Measurements from ENCODE around the gene KIF3B.
"Not testable (repeated sequence)": the region's sequence is repeated elsewhere in the genome, so short reads cannot be mapped to it uniquely, and the experiment has no call there.

Gene KIF3B

DNA sequence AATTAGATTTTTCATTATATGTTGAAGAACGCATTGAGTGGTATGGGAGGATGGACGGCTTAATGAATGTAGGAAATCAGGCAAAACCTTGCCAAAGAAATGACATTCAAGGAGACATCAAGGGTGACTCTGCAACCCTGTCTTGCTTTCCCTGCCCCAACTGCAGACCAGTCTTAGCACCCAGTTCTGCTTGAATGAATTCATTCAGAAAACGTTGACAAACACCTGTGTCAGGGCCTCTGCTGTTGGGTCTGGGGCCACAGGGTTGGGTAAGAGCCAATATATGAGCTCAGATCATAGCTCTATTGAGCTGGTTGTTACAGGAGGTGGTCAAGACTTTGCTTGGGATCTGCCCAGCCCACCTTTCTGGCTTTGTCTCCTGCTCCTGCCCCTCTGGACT, 73.0 kb downstream of the KIF3B start:
- no peaks in the 10 kb centered on the region for H3K4me1 ChIP-seq (ENCODE audit: insufficient read depth, low read length)
- H3K36me3 ChIP-seq (ENCODE audit: insufficient read depth, low read length): no peaks in the 10 kb centered on the region
- no peaks in the 10 kb centered on the region for H3K9me3 ChIP-seq (ENCODE audit: insufficient read depth, low read depth, low read length)
- WGBS: 87% methylated on average over 3 of the region's 3 CpGs
- peaks cover 10% of the 10 kb centered on the region; the same call in 1 of the 2 replicates for H3K27me3 ChIP-seq (ENCODE audit: insufficient read depth, low read length)
- no peak overlapping the region for H3K9ac ChIP-seq (ENCODE audit: low read depth, low read length)
- no peak overlapping the region for H3K27ac ChIP-seq (ENCODE audit: low read depth, low read length)
- no peak overlapping the region for H3K4me3 ChIP-seq (ENCODE audit: low read length)

GRCh38 chr20:32352121-32352720, 74.8 kb downstream of the KIF3B start:
- Histone ChIP-seq H3K36me3 (ENCODE audit: insufficient read depth, low read length) (no peaks in the 10 kb centered on the region), H3K27me3 (ENCODE audit: insufficient read depth, low read length) (peaks cover 21% of the 10 kb centered on the region; the same call in 1 of the 2 replicates), H3K4me1 (ENCODE audit: insufficient read depth, low read length) (no peaks in the 10 kb centered on the region), H3K27ac (ENCODE audit: low read depth, low read length) (no peak overlapping the region), H3K4me3 (ENCODE audit: low read length) (no peak overlapping the region), H3K9ac (ENCODE audit: low read depth, low read length) (no peak overlapping the region), H3K9me3 (ENCODE audit: insufficient read depth, low read depth, low read length) (no peaks in the 10 kb centered on the region)
- WGBS: 76% methylated on average over 3 of the region's 3 CpGs

- Histone ChIP-seq H3K36me3 (ENCODE audit: insufficient read depth, low read length) (no peaks in the 10 kb centered on the region), H3K4me3 (ENCODE audit: low read length) (no peak overlapping the region), H3K9me3 (ENCODE audit: insufficient read depth, low read depth, low read length) (no peaks in the 10 kb centered on the region), H3K9ac (ENCODE audit: low read depth, low read length) (no peak overlapping the region), H3K27ac (ENCODE audit: low read depth, low read length) (no peak overlapping the region), H3K27me3 (ENCODE audit: insufficient read depth, low read length) (peaks cover 21% of the 10 kb centered on the region; the same call in 1 of the 2 replicates), H3K4me1 (ENCODE audit: insufficient read depth, low read length) (peaks cover 3% of the 10 kb centered on the region; the same call in 1 of the 2 replicates)
- 85% methylated on average over 6 of the region's 6 CpGs for WGBS
These were observed 76.5 kb downstream of the KIF3B start for GRCh38 chr20:32353848-32354496.

DNA sequence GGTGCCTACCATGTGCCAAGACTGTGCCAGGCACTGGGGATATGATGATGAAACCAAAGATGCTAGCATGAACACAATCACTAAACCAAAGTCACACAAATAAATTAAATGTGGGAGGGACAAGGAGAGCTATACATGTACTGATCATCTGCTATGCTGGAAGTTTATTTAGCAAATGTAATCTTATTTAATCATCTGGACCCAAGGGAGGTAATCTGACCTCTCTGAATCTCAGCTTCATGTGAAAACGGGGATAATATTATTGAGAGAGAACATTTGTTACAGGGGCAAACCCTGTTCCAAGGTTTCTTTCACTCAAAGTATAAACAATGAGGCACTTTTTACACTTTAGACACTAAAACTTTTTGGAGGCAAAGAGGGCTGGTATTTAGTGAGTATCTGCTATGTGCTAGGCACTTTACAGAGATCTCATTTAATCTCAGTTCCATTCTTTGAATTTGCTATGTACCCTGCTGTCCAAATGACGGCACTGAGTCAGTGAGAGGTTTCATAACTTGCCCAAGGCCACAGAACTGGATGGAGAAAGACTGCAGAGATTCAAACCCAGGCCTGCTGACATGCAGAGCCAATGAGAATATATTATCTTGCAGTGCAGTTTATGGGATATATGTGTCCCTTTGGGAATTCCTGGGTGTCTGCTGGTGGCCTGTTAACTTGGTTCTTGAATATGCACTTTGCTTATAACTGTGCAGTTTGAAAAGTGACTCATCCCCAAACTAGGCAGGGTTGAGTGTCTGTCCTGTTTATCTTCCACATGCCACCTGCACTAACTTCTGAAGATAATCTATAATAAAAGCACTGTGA, 77.4 kb downstream of the KIF3B start:
- Histone ChIP-seq H3K9ac (ENCODE audit: low read depth, low read length) (no peak overlapping the region), H3K4me3 (ENCODE audit: low read length) (no peak overlapping the region), H3K36me3 (ENCODE audit: insufficient read depth, low read length) (no peaks in the 10 kb centered on the region), H3K27me3 (ENCODE audit: insufficient read depth, low read length) (peaks cover 27% of the 10 kb centered on the region), H3K9me3 (ENCODE audit: insufficient read depth, low read depth, low read length) (no peaks in the 10 kb centered on the region), H3K4me1 (ENCODE audit: insufficient read depth, low read length) (peaks cover 8% of the 10 kb centered on the region; the same call in 1 of the 2 replicates), H3K27ac (ENCODE audit: low read depth, low read length) (no peak overlapping the region)
- WGBS: 84% methylated on average over 2 of the region's 2 CpGs

DNA sequence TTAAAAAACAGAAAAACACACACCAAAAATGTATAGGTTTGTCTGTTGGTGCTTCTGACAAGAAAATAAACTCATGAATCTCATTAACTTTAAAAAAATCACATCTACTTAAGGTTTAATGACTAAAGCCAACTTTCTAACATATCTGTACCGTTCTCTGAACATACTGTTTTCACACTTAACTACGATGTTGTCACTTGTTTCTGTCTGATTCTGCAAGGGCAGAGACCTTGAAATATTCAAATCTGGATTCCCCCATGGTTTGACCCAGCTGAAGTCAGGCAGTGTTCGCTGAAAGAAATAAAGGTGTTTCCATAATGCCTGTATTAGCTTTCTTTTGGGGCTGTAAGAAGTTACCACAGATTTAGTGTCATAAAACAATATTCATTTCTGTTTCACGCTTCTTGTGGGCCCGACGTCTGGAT, 78.0 kb downstream of the KIF3B start:
- Histone ChIP-seq H3K27ac (ENCODE audit: low read depth, low read length) (no peak overlapping the region), H3K4me1 (ENCODE audit: insufficient read depth, low read length) (peaks cover 9% of the 10 kb centered on the region; the same call in 1 of the 2 replicates), H3K9ac (ENCODE audit: low read depth, low read length) (no peak overlapping the region), H3K4me3 (ENCODE audit: low read length) (no peak overlapping the region), H3K9me3 (ENCODE audit: insufficient read depth, low read depth, low read length) (no peaks in the 10 kb centered on the region), H3K36me3 (ENCODE audit: insufficient read depth, low read length) (no peaks in the 10 kb centered on the region), H3K27me3 (ENCODE audit: insufficient read depth, low read length) (peaks cover 33% of the 10 kb centered on the region)
- 94% methylated on average over 6 of the region's 6 CpGs for whole genome bisulfite sequencing

DNA sequence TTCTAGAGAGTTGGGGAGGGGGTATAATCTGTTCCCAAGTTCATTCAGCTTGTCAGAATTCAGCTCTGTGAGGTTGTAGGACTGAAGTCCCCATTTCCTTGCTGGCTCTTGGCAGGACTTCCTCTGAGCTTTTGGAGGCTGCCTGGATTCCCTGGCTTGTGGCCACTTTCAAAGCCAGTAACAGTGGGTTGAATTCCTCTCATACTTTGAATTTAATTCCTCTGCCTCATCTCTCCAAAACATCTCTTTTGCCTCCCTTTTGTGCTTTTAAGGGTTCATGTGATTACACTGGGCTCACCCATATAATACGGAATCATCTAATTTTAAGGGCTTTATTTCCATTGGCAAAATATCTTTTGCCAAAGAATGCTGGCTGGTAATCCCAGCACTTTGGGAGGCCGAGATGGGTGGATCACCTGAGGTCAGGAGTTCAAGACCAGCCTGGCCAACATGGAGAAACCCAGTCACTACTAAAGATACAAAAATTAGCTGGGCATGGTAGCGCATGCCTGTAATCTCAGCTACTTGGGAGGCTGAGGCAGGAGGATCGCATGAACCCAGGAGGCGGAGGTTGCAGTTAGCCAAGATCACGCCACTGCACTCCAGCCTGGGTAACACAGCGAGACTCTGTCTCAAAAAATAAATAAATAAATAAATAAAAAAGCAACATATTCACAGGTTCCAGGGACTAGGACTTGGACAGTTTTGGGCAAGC, 78.6 kb downstream of the KIF3B start:
- 97% methylated on average over 7 of the region's 7 CpGs for WGBS
- peaks cover 39% of the 10 kb centered on the region for H3K27me3 ChIP-seq (ENCODE audit: insufficient read depth, low read length)
- not testable (repeated sequence) for H3K27ac ChIP-seq (ENCODE audit: low read depth, low read length); H3K9ac ChIP-seq (ENCODE audit: low read depth, low read length); H3K36me3 ChIP-seq (ENCODE audit: insufficient read depth, low read length); H3K4me3 ChIP-seq (ENCODE audit: low read length); H3K9me3 ChIP-seq (ENCODE audit: insufficient read depth, low read depth, low read length); H3K4me1 ChIP-seq (ENCODE audit: insufficient read depth, low read length)

DNA sequence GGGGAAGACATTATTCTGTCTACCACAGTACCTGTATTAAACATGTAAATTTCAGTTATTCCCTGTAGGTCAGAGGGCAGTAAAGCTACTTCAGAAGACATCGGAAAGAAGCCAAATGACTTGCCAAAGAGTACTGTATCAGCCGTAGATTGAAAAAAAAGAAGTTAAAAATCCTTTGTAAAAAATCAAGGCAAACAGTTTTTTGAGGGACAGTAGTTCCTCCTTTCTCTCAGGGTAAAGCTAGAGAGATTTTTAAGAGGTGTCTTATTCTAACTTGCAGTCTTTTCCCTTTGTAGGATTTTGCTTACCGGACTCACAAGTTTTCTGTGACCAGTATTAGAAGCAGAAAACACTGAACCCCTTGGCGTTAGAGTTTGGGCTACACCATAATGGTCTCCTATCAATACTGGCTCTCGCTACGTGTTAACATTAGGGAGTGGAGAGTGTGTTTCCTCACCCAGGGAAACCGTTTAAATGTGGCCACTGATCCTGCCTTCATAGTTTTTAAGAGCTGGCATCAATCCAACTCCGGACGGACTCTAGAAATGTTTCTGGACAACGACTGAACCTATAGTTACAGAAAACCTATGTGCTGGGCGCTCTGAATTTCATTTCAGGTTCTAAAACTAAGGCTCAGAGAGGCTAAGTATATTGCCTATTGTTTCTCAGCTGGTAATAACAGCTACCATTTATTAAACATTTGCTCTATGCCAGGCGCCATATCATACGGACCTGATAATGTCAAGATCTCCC, 79.3 kb downstream of the KIF3B start:
- Histone ChIP-seq H3K27ac (ENCODE audit: low read depth, low read length) (no peak overlapping the region), H3K9ac (ENCODE audit: low read depth, low read length) (peak overlapping the region; percentile 68; the same call in 1 of the 2 replicates)
- WGBS: 91% methylated on average over 12 of the region's 13 CpGs

GRCh38 chr20:32357375-32357868, 80.0 kb downstream of the KIF3B start:
- H3K9me3 ChIP-seq (ENCODE audit: insufficient read depth, low read depth, low read length): no peaks in the 10 kb centered on the region
- H3K4me1 ChIP-seq (ENCODE audit: insufficient read depth, low read length): peaks cover 9% of the 10 kb centered on the region; the same call in 1 of the 2 replicates
- H3K27ac ChIP-seq (ENCODE audit: low read depth, low read length): no peak overlapping the region
- peak overlapping the region; percentile 68 for H3K9ac ChIP-seq (ENCODE audit: low read depth, low read length)
- peaks cover 51% of the 10 kb centered on the region for H3K27me3 ChIP-seq (ENCODE audit: insufficient read depth, low read length)
- 7% methylated on average over 11 of the region's 11 CpGs for WGBS
- peak overlapping the region; percentile 71 for H3K4me3 ChIP-seq (ENCODE audit: low read length)
- no peaks in the 10 kb centered on the region for H3K36me3 ChIP-seq (ENCODE audit: insufficient read depth, low read length)

More for the DNA sequence above, 79.3 kb downstream of the KIF3B start:
- H3K27me3 ChIP-seq (ENCODE audit: insufficient read depth, low read length): peaks cover 46% of the 10 kb centered on the region
- H3K4me1 ChIP-seq (ENCODE audit: insufficient read depth, low read length): peaks cover 9% of the 10 kb centered on the region; the same call in 1 of the 2 replicates
- no peaks in the 10 kb centered on the region for H3K36me3 ChIP-seq (ENCODE audit: insufficient read depth, low read length)
- H3K4me3 ChIP-seq (ENCODE audit: low read length): peak overlapping the region; percentile 71
- no peaks in the 10 kb centered on the region for H3K9me3 ChIP-seq (ENCODE audit: insufficient read depth, low read depth, low read length)

DNA sequence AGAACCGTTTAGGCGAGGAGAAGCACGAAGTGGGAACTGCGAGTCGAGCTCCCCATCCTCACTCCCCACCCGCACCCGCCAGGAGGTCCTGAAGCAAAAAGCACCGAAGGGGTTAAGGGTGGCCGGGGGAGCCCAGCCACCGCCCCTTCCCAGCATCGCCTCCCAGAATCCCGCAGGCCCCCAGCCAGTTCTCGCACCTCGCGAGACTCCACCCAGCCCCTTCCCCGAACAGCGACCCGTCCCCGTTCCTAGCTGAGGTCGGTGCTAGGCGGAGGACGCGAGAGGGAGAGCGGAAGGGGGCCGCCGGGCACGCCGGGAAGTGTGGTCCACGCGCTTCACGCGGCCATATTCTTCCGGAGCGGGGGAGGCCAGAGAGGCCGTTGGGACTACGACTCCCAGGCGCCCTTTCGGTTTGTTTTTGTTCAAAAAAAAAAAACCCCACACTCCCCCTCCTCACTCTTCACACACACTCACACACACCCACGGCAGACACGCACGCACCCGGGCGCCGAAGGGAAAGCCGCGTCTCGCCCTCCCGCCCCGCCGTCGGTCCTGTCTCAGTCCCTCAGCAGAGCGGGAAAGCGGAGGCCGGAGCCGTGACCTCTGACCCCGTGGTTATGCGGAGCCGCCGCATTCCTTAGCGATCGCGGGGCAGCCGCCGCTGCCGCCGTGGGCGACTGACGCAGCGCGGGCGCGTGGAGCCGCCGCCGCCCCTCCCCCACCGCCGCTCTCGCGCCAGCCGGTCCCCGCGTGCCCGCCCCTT, 80.6 kb downstream of the KIF3B start, which contains the start of gene ASXL1:
ASXL1 (plus strand) TSS at position 463 of the 763 bp plus-strand sequence. CDS start 445 bp downstream, outside the sequence.
- WGBS: 0% methylated on average over 81 of the region's 83 CpGs

More for the DNA sequence above, 80.6 kb downstream of the KIF3B start, which contains the start of gene ASXL1:
- no peaks in the 10 kb centered on the region for H3K9me3 ChIP-seq (ENCODE audit: insufficient read depth, low read depth, low read length)
- no peaks in the 10 kb centered on the region for H3K36me3 ChIP-seq (ENCODE audit: insufficient read depth, low read length)
- H3K27ac ChIP-seq (ENCODE audit: low read depth, low read length): peak within 1 kb of the TSS; percentile 95
- peaks cover 9% of the 10 kb centered on the region; the same call in 1 of the 2 replicates for H3K4me1 ChIP-seq (ENCODE audit: insufficient read depth, low read length)
- peak within 1 kb of the TSS; percentile 71 for H3K4me3 ChIP-seq (ENCODE audit: low read length)
- peaks cover 57% of the 10 kb centered on the region for H3K27me3 ChIP-seq (ENCODE audit: insufficient read depth, low read length)
- peak within 1 kb of the TSS; percentile 93 for H3K9ac ChIP-seq (ENCODE audit: low read depth, low read length)

All from HUES64 (cell line).